HG02678 (cell line): ENCODE results near the gene ROBO1.
"Not testable (repeated sequence)": the region's sequence is repeated elsewhere in the genome, so short reads cannot be mapped to it uniquely, and the experiment has no call there.

Experiments
- ATAC-seq: cut with Tn5 transposase; IDR thresholded peaks from one replicate; pipeline ENCODE4 v1.9.1; 2021; ENCODE audit warnings: mild to moderate bottlenecking, moderate library complexity; ENCODE audit not compliant: unreplicated experiment

The ROBO1 gene

GRCh38 chr3:78724859-78725258 lies 1042.9 kb downstream of the ROBO1 start:
- ATAC-seq: no peak

- ATAC-seq: not testable (repeated sequence)
These were observed 1043.4 kb downstream of the ROBO1 start for GRCh38 chr3:78724364-78724763.

- ATAC-seq: no peak
These were observed 1045.8 kb downstream of the ROBO1 start for GRCh38 chr3:78721771-78722543.

GRCh38 chr3:78718707-78719106 lies 1049.1 kb downstream of the ROBO1 start:
- no peak for ATAC-seq

- ATAC-seq: no peak
These were observed 1050.8 kb downstream of the ROBO1 start for GRCh38 chr3:78717041-78717440.

GRCh38 chr3:78712941-78713340 lies 1054.9 kb downstream of the ROBO1 start:
- no peak for ATAC-seq

GRCh38 chr3:78712270-78712669 lies 1055.5 kb downstream of the ROBO1 start:
- no peak for ATAC-seq

- ATAC-seq: no peak
These were observed 1059.2 kb downstream of the ROBO1 start for GRCh38 chr3:78708565-78709073.

GRCh38 chr3:78707609-78708008 lies 1060.2 kb downstream of the ROBO1 start:
- ATAC-seq: no peak

- no peak for ATAC-seq
These were observed 1060.8 kb downstream of the ROBO1 start for GRCh38 chr3:78706906-78707523.

GRCh38 chr3:78703944-78704343 lies 1063.9 kb downstream of the ROBO1 start:
- no peak for ATAC-seq

GRCh38 chr3:78701537-78701936 lies 1066.3 kb downstream of the ROBO1 start:
- no peak for ATAC-seq

- no peak for ATAC-seq
These were observed 1069.4 kb downstream of the ROBO1 start for GRCh38 chr3:78698431-78698830.

GRCh38 chr3:78697426-78697825 lies 1070.4 kb downstream of the ROBO1 start:
- no peak for ATAC-seq

GRCh38 chr3:78690766-78691165 lies 1077.0 kb downstream of the ROBO1 start:
- ATAC-seq: no peak

GRCh38 chr3:78689378-78689777 lies 1078.4 kb downstream of the ROBO1 start:
- ATAC-seq: no peak

- ATAC-seq: no peak
These were observed 1080.3 kb downstream of the ROBO1 start for GRCh38 chr3:78687520-78687919.

GRCh38 chr3:78683284-78683683 lies 1084.5 kb downstream of the ROBO1 start:
- no peak for ATAC-seq

GRCh38 chr3:78675119-78675805 lies 1092.5 kb downstream of the ROBO1 start:
- ATAC-seq: not testable (repeated sequence)

- no peak for ATAC-seq
These were observed 1097.1 kb downstream of the ROBO1 start for GRCh38 chr3:78670746-78671145.

GRCh38 chr3:78670094-78670493 lies 1097.7 kb downstream of the ROBO1 start:
- ATAC-seq: no peak

- ATAC-seq: no peak
These were observed 1099.5 kb downstream of the ROBO1 start for GRCh38 chr3:78668302-78668701.
